Astrocyte of the cerebellum (primary cell): ENCODE results near the gene IL15.

ENCODE experiments used
- DNase-seq: peaks from one replicate; pipeline ENCODE4 v3.0.0-alpha.2; 2011; ENCODE audit warnings: low read depth
- H3K4me3 ChIP-seq: 2 replicates; pipeline ENCODE4 v1.5.1; 2011; ENCODE audit warnings: mild to moderate bottlenecking, low read depth, low read length, moderate library complexity
- in situ Hi-C: cut with HindIII; loops from 2 replicates; pipeline ENCODE4 v1.10.0; 2017; ENCODE audit warnings: low sequenced_read_pairs
- TF ChIP-seq, protein P1 (sequence below): IDR thresholded peaks from 2 replicates; pipeline ENCODE4 v1.5.1; 2012; ENCODE audit warnings: low read length, low read depth, moderate library complexity, mild to moderate bottlenecking; ENCODE audit errors: missing control alignments

Gene IL15

DNA sequence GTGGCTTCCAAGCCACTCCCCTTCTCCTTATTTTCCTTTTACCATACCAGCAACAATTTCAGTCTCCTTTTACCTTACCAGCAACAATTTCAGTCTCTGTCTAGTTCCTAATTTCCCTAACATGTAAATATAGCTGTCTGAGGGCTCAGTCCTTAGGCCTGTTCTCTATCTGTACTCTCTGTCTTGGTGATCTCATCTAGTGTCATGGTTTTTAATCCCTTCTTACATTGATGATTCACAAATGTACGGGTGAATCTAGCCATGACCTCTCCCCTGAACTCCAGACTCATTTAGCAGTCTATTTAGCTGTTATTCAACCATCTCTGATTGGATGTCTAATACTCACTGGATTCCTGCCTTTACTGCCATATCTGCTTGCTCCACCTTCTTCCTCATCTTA, 7.2 kb downstream of the IL15 start:
- in situ Hi-C loops = no loop called here
- H3K4me3 ChIP-seq = no peak overlapping the region
- DNase-seq = no peak
- TF ChIP-seq, protein P1, sequence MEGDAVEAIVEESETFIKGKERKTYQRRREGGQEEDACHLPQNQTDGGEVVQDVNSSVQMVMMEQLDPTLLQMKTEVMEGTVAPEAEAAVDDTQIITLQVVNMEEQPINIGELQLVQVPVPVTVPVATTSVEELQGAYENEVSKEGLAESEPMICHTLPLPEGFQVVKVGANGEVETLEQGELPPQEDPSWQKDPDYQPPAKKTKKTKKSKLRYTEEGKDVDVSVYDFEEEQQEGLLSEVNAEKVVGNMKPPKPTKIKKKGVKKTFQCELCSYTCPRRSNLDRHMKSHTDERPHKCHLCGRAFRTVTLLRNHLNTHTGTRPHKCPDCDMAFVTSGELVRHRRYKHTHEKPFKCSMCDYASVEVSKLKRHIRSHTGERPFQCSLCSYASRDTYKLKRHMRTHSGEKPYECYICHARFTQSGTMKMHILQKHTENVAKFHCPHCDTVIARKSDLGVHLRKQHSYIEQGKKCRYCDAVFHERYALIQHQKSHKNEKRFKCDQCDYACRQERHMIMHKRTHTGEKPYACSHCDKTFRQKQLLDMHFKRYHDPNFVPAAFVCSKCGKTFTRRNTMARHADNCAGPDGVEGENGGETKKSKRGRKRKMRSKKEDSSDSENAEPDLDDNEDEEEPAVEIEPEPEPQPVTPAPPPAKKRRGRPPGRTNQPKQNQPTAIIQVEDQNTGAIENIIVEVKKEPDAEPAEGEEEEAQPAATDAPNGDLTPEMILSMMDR = no peak

DNA sequence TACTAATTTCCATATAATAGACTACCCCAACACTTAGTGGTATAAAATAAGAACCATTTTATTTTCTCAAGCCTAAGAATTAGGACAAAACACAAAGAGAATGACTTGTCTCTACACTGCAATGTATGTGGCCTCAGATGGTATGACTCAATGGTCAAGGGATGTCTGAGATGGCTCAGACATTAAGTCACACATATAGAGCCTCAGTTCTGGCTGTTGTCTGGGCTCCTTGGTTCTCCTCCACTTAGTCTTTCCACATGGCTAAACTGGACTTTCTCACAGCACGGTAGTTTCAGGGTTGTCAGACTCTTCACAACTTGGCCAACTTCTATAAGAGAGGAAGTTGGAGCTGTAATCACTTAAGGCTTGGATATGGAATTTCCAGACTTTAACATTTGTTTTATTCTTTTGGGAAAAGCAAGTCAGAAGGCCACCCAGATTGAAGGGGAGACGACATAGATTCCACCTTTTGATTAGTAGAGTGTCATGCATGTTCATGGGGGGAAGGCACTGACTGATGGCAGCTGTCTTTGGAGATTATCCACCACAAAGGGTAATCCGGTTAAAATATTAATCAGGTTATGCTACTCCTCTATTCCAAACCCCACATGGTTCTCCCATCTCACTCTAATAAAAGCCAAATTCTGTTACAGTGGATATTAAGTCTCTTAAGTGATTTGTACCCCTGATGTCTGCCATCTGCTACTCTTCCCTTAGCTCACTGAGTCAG, 9.4 kb downstream of the IL15 start:
- H3K4me3 ChIP-seq = no peak overlapping the region
- in situ Hi-C loops = no loop called here
- TF ChIP-seq, protein P1 = no peak
- peak; percentile 33 for DNase-seq

DNA sequence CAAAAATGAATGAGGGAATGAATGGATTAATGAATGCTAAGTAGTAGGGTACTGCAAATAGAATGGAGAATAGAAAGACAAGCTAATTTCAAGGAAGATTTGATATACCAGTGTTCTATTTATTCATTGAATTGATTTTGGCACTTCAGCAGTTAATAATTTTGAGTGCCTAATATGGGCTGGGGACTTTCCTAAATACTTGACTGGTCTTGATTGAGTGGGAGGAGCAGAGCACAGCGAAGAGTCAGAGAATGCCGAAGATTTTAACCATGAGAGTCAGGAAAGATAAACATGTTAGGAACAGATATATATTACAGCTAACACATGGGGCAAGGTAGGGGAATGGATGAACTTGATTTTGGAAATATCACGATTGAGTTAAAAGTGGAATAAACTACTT, 10.6 kb downstream of the IL15 start:
- H3K4me3 ChIP-seq = no peak overlapping the region
- DNase-seq = no peak
- TF ChIP-seq, protein P1 = no peak
- in situ Hi-C loops = no loop called here

DNA sequence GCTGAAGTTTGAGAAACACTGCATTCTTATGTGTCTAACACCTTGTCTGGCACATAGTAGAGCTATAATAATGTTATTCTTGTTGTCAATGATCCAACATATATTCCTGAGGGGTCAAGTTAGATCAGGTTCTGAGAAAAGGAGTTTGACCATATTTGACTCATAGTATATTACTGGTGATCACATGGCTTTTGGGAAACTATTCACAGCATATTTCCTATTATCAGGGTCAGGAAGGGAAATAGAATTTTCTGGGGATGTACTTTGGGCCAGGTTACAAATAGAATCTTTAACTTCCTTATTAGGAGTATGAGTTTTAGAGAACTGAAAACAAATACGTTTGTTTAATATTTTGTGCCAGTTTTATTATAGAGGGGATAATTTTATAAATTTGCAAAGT, 11.6 kb downstream of the IL15 start:
- DNase-seq = no peak
- in situ Hi-C loops = no loop called here
- H3K4me3 ChIP-seq = no peak overlapping the region
- TF ChIP-seq, protein P1 = no peak

DNA sequence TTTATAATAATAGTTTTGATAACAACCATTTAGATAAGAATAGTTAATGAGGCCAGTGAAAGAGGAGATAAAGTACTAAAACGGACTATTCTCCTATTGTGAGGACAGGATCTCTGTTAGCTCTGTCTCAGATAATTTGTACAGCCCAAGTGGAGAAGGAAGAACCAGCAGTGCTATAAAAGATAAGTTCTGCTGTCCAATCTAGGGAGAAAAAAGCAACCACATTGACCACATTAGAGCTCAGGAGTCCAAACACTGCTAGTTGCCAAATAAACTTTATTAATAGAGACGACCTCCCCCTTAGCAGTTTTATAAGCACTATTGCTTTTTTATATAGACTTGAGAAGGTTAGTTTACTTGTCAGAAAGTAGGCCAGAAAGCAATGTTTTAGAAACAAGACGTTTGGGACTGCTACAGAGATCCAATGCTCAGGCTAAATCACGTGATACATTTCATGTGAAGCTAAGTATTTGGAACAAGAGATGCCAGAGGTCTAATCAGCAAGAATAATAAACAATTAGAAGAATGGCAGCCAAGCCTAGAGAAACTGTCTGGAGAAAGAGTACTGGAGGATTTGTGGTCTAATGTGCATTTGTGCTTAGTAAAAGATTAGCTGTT, 15.9 kb downstream of the IL15 start:
- in situ Hi-C loops = no loop called here
- DNase-seq = peak; percentile 82
- no peak overlapping the region for H3K4me3 ChIP-seq
- TF ChIP-seq, protein P1 = no peak

DNA sequence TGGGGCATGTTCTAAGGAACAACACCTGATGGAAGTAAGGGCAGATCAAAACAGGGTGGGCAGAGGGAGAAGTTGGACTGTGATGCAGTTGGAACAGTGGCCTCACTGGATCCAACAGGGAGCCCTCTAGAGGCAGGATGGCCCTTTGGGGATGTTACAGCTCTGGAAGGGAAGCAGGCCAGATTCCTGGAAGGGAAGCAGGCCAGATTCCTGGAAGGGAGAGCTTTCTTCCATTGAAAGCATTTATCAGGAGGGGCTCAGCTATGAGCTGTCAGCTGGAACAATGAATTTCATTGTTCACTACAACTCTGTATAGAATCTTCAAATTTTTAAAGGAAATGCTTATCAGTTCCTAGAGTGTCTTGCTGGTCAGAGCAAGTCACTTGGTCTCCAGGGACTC, 17.7 kb downstream of the IL15 start:
- no peak for DNase-seq
- no peak overlapping the region for H3K4me3 ChIP-seq
- TF ChIP-seq, protein P1 = peak; percentile 59
- in situ Hi-C loops = no loop called here
